HG03039 (cell line): Measurements from ENCODE around the gene GRID1.

Experiments
- ATAC-seq: cut with Tn5 transposase; IDR thresholded peaks from one replicate; pipeline ENCODE4 v1.9.1; 2021; ENCODE audit warnings: mild to moderate bottlenecking, moderate library complexity; ENCODE audit not compliant: unreplicated experiment

GRID1 gene

DNA sequence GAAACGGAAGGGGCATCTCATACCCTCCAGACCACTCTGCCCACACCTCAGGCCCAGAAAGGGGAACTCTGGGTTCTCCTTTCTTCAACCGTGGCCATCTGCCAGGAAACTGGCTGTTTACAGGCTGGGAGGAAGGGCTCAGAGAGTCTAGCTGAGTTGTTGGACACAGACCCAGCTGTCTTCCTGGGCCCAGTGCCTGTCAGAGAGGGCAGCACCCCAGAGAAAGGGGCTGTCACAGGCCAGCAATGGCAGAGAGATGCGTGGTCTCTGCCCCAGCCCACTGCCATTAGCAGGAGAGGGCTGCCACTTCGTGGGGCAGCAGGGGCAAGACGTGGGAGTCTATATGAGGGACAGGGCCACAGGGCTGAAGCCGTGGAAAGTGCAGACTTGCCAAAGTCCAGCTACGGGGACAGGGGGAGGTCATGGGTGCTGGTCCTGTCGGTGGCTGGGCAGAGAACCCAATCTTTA lies 11.0 kb downstream of the GRID1 start:
- no peak for ATAC-seq

DNA sequence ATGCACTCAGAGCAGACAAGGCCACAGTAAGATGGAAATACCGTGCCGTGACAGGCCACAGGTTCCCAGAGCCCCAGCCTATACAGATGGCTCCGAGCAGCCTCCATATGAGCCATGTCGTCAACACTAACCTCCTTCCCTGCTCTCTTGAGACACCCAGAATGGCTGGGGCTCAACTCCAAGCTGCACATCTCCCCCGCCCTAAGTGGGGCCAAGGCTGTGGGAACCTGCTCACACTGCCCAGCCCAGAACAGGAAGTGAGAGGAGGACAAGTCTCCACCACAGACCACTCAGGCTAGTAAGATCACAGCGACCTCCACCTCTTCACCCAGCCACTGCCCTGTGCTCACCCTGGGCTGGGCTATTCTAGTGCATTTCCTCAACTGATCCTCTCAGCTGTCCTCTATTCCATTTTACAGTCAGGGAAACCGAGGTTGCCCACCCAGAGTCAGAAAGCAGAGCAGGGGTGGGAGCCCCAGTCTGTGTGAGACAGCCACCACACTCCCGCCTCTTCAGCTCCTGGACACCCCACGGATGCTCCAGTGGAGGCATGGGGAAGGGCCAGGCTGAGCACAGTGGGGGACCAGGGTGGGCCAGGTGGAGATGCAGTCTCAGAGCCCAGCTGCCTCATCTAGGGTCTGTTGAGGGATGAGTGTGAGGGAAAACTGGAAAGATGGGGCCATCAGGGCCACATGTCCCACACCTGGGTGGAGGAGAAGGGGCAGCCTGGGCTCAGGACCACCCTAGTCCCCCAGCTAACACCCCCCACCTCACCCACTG lies 11.6 kb downstream of the GRID1 start:
- no peak for ATAC-seq

DNA sequence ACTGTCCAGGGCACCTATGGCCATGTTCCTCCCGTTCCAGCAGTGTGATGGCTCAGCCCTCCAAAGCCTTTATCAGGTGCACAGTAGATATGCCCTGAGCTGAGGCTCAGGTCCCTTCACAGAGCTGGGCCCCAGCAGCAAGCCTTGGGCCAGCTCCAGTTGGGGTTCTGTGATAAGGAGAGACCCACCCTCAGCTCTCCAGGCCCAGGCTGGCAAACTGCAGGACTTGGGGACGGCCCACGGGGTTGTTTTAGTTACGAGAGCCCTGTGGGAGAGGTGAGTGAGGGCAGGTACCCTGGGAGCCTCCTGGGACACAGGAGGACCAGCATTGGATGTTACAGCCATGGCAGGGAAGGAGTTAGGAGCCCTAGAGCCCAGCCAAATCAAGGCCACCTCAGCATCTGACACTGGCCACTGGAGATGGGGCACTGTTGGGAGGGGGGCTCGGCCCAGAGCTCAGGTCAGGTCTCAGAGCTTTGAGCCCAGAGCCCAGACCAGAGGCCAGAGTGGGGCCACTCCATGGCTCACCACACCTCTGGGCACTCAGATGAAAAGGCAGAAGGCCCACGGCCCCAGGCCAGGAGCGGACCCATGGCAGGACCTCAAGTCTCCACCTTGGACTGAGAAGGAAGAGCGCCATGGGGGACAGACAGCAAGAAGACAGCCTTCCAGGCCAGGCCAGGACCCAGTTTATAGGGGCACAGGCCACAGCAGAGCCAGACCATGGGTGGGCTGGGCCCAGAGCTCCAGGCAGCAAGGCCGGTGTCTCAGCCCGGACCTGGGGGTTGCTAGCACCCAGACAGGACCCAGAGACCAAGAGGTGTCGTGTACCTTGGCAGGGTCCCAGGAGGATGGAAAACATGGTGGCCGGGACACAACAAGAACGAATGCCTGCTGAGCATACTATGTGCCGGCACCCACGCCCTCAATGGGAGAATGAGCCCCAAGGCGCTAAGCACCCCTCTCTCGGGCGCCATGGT lies 12.8 kb downstream of the GRID1 start:
- no peak for ATAC-seq

DNA sequence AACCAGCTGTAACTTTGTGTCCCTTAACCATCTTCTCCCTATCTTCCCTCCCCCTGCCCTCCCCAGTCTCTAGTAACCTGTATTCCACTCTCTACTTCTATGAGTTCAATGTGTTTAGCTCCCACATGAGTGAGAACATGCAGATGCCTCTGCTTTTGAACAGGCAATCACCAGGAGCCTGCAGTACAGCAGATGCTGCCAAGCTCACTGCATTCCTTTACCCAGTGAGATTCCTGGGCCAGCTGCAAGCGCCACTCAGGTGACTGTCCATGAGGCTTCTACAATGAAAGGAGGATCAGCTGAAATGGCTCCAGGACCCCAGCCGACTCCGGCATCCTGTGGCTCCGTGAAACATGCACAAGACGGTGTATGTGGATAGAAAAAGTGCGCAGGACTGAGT lies 15.7 kb downstream of the GRID1 start:
- ATAC-seq, result no peak

DNA sequence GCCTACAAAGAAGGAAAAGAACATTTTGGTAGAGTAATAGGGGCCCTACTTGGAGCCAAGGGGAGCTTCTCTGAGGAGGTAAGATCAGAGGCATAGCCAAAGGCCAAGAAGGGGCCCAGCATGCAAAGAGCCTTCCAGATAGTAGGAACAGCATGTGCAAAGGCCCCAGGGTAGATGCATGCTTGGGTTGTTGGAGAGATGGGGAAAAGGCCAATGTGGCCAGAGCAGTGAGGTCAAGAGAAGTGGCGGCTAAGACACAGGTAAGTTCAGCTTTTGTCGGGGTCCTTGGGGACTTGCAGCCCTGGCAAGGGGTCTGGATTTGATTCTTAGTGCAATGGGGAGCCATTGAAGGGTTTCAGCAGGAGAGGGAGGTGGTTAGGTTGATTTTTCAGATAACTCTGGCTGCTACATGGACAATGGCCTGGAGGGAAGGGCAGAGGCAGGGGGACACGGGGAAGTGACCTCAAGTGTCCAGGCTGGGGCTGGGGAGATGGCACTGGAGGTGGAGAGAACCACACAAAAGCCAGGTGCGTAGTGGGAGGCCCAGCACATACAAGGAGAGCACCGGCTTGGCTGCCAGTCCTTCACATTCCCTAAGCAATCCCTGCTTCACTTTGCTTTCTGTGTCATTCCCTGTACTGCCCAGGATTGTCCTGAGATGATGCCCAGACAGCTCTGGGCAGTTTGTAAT lies 16.5 kb downstream of the GRID1 start:
- ATAC-seq, result no peak

DNA sequence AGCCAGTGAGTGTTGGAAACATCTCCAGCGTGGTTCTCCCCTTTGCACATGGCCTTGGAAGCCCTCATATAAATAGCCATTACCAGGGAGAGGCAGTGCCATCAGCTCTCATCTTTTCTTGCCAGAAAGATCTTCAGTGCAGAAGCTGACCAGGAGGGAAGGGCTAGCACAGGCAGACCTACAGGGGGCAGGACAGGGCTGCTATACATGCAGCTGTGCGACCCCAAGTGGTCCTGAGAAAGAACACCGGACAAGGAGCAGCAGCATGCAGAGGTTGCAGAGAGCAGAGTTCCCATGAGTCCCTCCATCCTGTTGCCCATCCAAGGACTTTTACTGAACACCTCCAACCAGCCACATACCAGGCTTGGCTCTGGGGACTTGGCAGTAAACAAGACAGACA lies 17.1 kb downstream of the GRID1 start:
- ATAC-seq, result no peak

DNA sequence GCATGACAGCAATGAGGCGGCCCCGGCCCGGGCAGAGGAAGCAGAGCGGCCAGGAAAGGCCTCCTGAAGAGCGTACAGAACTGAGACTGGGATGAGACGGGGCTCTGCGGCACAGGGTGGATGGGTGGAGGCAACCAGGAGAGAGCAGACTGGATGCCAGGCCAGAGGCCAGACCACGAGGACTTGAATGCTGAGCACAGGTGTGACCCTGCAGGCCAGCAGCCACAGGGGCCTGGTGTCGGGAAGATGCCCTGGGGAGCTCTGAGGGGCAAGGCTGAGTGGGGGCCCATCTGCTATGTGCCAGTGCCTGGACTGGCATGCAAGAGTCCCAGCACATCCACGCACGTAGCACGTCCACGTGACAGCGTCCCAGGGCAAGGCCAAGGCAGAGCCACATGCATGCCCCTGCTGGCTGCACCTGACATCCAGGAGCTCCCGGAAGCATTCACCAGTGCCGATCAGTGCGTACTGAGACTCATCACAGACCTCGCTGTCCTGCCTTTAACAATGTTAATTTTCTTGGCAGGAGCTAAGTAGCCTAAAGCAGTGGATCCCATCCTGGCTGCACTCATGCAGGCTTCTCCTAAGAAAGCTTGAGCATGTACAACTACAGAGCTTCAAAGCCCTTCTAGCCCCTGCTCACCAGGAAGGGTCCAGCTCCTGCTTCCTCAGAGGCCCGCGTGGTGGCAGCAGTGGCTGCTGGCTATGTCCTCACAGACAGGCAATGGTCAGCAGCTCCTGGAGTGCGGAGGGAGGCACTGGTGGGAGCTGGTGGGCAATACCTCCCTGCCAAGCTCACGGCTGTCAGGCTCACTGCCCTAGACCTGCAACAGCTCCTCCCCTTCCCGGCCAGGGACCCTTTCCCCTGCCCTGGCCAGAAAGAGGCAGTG lies 18.0 kb downstream of the GRID1 start:
- ATAC-seq, result no peak

DNA sequence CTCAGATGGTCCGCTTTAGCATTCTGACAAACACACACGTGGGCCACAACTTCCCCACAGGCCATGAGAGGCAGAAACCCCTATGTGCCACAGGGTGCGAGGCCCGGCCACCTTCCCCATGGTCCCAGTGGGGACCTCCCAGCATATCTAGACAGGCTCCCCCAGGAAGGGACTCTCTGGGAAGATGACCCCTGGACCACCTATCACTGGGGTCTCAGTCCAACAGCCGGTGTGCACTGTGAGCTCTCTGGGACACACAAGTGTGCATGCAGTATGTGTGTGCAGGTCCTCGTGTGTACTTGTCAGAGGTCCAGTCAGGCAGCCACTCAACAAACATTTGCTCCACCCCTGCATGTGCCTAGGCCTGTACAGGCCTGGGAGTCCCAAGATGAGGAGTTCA lies 18.7 kb downstream of the GRID1 start:
- ATAC-seq, result no peak

DNA sequence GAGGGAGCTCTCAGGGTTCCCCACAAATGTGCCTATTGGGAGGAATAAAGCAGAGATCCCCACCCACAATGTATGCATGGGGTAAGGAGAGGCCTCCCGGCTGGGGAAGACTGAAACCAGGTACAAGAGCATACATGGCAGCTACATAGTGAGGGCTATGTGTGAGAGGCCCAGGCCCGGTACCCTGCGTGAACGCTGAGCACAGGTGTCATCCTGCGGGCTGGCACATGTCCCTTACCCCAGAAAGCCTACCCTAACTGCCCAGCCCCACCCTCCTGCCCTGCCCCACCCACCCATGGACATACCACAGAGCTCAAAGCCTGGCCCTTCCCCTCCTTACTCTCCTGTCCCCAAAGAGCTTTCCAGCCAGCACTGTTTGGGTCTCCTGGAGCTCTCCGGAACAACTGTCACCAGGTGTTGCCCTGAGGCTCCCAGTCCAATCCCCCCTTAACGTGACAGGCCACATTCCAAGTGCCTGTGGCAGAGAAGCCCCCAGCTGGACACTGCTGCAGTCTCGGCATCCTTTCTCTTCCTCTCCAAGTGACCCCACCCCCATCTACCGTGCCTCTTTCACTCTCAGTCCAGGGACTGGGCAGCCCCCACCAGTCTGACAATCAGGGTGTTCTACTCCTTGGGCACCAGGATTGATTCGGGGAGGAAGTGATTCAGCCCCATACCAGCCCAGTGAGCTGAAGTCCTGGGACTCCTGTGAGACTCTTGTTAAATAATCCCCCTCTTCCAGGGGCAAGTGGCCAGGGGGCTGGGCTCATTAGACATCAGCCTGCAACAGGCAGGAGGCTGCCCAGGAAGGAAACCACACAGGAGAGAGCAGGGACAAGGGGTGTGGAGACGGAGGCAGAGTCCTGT lies 19.6 kb downstream of the GRID1 start:
- ATAC-seq, result no peak

DNA sequence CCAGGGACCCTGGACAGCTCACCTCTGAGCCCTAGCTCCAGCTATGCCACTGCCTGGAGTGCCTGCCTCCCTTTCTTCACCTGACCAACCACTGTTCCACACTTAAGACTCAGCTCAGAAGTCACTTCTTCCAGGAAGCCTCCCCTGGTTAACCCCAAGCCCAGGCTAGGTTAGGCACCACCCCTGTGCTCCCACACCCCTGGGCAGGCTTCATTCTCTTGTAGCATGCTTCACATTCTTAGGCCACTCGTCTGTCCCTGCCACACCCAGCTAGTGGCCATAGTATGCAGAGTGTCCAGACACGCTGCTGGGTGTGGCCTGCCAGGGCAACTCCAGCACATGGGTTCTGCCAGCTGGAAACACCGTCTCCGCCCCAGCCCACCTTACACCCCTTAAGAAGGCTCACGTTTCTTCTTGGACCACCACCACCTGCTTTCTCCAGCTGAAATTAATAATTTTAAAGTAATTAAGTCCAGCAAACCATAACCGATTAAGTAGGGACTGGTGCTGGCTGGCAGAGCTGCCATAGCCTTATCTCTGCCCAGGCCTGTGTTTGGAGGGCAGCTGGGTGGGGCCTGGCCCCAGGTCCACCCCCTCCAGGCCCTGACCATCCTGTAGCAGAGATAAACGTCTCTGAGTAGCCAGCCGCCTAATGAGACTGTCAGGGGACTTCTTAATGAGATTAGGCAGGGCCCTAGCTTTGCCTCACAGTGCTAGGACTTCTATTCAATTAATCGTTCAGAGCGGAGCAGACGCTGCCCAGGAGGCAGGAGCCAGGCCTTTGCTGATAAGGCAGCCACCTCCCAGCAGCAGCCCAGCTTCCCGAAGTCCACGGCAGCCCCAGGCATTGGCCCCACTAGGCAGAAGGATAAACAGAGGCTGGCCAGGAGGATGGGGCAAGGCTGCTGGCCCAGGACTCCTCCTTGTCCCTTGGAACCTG lies 20.5 kb downstream of the GRID1 start:
- no peak for ATAC-seq

DNA sequence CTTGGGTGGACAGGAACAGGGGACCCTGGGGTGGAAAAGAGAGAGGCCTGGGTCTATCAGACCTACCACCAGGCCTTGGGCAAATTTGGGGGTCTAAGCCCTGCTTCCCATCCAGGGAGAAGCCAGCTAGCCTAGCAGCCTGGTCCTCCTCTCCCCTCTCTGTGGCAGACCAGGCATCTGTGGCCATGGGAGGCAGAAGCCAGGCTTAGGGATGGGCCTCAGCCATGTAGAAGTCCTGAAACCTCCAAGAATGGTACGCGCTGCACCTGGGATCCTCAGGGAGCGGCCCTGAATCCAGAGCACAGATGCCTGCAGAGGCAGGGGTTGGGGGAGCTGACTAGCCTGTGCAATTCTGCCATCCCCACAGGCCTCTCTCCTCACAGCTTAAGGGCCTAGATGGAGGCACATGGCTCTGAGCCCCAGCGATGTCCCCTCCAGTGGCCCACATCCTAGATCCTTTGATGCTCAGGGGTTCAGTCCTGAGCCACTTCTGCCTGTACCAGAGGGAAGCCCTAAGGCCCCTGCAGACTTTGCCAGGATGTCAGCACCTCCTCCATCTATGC lies 21.2 kb downstream of the GRID1 start:
- ATAC-seq, result no peak

DNA sequence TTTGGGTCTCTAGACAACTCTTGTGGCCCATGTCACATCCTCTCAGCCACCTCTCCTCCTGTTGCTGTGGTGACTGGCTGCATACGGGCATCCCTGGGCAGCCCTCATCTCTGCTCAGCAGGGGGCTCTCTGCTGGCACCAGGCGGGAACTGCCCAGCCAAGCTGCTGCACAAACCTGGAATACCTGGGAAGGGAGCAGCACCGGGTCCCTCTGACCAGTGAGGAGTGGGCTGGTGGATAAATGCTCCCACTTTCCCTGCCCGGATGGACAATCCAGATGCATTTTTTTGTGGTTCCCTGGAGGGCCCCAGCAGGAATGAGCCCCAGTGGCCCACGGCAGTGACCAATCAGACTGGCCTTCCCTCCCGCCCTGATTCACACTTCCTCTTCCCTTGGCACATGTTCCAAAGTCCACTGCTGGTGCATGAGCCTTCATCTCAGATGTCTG lies 21.9 kb downstream of the GRID1 start:
- no peak for ATAC-seq

DNA sequence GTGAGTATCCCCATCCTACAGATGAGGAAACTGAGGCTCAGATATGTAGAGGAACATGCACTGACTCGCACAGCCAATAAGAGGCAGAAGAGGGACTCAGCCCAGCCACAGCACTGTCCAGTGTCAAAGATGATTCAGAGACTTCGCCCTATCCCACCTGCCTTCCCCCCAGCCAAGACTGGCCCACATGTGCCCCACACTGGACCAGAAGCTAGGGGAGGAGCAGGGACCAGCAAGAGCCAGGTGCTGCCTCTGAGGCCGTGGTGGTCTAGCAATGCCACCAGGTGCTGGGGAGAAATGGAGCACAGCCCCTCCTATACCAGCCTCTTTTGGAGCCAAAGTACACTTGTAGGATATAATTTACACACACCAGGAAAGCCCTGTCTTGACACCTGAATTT lies 22.3 kb downstream of the GRID1 start:
- no peak for ATAC-seq

DNA sequence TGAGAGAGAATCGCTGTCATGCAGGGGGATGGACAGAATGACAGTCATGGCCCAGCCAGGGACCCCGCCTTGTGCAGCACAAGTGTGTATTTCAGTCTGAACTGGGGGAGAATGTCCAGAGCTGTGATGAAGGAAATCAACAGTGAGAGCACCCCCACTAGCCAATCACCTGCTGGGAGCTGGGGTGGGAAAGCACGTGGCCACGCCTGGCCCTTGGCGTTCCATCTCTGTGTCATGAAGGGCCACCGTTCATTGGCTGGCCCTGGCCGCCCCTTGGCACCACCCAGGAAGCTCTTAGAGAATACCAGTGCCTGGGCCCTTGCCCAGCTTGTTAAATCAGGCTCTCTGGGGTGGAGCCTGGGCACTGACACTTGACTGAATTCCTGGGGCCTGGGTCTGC lies 22.8 kb downstream of the GRID1 start:
- no peak for ATAC-seq

DNA sequence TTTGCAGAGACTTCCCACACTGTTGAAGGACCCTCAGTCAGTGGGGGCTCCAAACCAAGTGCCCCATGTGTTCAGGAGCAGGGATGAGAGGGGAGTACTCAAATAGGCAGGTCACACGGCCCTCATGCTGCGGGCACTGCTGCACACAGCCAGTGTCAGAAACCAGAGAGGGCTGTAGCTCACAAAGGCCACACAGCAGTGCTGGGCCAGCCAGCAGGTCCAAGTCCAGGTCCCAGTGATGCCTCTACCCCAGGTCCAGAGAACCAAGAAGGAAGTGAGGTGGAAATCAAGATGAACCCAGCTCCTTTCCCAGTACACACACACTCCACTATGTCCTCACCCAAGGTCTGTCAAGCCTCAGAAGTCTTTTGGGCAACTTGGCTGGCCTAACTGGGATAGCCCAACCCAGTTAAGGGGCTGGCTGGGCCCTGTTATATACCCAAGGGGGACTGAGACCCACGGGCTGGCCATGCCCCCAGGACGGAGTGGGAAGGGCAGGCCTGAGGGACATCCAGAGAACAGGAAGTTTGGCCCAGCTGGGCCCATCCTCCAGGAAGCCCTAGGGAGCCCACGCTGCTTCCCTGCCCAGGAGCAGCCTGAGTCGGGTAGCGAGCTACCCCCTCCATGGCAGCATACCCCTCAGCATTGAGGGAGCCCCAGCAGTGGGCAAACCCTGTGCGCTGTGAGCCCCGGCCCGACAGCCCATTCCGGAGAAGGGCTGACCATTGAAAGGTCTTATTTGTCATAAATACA lies 24.3 kb downstream of the GRID1 start:
- no peak for ATAC-seq

DNA sequence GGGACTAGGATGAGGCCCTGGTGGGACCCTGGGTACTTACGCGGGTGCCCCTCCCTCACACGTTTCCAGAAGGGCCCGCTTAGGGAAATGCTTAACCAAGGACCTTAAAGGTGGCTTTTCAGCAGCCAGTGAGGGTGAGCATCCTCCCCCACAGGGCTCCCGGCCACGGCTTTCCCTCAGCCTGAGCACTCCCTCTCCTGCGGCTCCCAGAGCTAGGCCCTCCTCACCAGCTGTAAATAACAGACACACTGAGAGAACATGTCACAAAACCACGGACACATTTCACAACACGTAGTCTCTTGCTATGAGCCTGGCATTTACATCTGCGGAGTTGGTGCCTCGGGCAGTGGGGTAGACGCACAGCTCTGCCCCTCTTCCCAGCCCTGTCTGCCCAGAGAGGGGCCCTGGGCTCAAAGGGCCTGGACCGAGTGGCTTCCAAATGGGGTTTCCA lies 25.2 kb downstream of the GRID1 start:
- ATAC-seq, result no peak

DNA sequence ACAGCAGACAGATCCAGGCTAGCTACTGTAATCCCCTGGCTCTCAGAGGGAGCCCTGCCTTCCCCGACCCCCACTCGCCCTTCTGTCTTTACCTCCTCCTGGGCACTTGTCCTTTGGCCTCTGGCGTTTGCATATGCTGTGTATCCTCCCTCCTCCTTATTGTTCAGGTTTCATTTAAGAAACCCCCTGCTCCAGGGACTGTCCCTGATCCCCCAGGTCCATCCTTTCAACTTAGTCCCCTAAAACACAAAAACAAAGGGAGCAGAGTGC lies 25.7 kb downstream of the GRID1 start:
- ATAC-seq, result no peak
